ENCODE results near the gene ATXN10.
"Not testable (repeated sequence)": the region's sequence is repeated elsewhere in the genome, so short reads cannot be mapped to it uniquely, and the experiment has no call there.

Gene ATXN10

GRCh38 chr22:45642986-45643385, 28.6 kb upstream of the ATXN10 start:
- DNase-seq (ENCODE audit: low spot score): no peak

DNA sequence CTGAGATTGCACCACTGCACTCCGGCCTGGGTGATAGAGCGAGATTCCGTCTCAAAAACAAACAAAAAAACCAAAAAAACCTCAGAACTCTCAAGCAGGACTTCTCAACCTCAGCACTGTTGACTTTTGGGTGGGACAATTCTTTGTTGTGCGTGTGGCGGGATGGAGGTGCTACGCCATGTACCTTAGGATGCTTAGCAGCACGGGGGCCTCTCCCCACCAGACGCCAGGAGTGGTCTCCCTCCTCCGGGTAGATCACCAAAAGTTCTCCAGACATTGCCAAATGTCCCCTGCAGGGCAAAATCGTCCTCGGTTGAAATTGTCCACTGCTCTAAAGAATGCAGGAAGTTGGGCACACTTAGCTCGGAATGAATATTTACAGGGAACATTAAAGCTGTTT, 26.9 kb upstream of the ATXN10 start:
- DNase-seq (ENCODE audit: low spot score): no peak

DNA sequence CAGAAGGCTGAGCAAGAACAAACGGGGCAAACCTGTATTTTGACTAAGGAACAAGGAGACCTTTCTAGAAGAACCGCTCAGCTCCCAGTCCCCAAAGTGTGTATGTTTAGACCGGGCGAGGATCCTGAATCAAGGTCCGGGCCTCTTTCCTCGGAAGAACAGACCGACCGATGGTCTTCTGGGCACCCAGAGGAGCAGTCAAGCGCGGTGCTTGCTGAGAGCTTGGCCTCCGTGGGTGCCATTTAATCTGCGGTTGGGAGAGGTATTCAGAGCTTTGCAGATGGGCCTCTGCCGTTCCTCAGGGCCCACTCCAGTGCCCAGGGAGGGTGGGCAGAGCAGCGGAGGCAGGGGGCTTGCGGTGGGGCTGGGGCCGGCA, 26.5 kb upstream of the ATXN10 start:
- no peak for DNase-seq (ENCODE audit: low spot score)

- DNase-seq (ENCODE audit: low spot score): peak; percentile 31
Measured at GRCh38 chr22:45645526-45646414, 25.9 kb upstream of the ATXN10 start.

DNA sequence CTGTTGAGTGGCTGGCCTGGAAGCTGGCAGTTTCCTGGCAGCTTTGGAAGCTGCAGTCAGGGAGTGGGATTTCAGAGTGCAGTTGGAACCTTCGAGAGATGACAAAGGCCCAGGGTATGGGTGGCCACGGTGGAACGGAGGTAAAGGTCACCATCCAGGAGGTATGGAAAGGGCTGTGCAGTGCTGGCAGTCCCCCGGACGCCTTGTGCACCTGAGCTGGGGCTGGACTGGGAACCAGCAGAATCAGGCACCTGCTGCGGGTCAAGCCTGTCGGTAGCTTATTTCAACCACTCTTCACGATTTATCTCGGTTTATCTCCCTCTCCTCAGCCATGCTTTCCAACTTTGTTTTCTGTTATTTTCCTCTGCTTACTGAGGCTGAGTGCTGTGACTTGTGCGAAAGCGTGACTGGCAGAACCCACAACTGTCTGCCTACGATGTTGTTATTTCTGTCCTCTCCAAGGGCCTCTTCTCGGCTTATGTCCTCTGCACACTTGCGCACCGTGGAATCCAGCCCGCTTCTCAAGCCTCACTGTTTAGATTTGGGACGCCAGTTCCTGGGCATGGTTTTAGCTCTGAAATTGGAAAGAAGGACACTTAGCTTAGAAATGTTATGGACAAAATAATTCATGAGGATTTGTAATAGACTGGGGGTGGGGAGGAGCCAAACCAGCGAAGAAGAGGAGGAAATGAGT, 24.0 kb upstream of the ATXN10 start:
- DNase-seq (ENCODE audit: low spot score): no peak

DNA sequence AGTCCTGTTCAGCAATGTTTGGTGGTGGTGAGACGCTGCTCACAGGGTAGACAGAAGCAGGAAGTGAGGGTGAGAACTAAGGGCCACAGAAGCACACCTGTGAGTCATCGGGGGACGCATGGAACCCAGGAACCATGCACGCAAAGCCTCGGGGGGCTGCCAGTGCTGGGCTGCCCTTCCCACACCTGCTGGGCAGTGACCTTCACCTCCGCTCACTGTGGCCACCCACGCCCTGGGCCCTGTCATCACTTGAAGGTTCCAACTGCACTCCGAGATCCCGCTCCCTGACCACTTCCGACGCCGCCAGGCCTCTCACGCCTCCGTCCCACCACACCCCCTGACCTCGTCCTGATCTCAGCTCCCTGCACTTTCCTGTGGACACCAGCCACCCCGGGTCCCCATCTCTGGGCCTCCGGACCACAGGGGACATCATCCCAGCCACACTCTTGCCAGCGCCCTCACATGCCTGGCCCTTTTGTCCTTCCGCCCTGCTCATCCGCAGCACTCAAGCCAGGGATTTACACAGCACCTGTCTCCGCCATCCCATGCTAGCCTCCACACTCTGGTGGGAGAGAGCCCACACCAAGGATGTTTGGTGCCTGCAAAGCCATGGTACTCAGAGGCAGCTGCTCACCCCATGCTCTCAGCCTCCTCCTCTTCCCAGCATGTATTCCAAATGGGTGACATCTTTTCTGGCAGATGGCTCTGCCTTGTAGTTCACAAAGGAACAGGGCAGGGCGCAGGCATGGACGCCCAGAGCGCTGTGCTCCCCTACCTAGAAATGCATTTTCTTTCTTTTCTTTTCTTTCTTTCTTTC, 23.1 kb upstream of the ATXN10 start:
- no peak for DNase-seq (ENCODE audit: low spot score)

GRCh38 chr22:45649809-45650208, 21.8 kb upstream of the ATXN10 start:
- DNase-seq (ENCODE audit: low spot score): no peak

DNA sequence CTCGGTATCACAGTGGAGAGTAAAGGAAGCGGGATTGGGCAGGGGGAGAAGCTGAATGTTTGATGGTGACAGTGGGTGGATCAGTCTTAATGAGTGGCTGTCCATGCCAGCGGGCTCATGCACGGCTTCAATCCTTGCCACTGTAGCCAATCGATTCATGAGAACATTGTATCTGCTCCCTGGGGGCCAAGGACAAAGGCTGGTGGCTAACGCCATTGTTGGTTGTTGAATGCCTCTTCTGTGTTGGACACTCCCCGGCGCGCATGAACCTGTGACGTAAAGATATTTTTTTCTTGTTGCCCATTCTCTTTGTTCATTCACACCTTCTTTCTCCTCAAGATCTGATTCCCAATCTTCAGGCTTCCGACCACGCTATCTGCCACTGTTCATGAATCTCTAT, 20.9 kb upstream of the ATXN10 start:
- DNase-seq (ENCODE audit: low spot score): no peak

DNA sequence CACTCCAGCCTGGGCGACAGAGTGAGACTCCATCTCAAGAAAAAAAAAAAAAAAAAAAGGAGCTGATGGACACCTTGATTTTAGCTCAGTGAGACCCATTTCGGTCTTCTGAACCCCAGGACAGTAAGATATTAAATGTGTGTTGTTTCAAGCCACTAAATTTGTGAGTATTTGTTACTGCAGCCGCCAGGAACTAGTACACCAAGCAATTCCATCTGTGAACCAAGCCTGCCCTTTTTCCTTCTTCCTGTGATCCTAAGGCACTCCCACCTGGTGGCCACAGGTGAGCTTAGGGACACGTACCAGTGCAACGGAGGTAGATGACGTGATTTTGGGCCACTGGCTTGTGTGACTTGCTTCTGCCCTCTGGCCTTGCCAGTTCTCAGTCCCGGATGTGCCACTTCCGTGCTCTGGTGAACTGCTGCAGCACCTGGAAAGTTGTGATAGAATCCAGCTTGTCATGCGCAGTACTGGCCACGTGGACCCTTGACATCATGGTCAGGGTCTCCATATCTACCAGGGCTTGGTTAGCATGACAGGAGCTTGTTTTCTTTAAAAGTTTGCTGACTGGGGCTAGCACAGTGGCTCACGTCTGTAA, 19.6 kb upstream of the ATXN10 start:
- DNase-seq (ENCODE audit: low spot score): no peak

DNA sequence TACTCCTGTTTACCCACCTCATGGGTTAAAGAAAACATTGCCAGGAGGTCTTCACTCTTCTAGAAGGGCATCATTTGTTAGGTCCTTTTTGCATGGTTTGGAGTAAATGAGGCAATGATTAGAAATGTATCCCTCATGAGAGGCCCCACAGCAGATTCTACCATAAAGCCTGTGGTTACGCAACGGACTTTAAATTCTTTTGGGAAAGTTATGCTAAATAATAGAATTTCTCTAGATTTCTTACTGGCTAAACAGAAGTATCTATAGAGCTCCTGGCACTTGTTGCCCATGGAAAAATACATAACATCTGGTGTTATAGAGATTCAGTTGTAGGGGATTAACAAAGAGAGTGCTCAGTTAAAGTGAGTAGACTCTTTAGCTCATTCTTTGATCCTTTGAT, 15.1 kb upstream of the ATXN10 start:
- DNase-seq (ENCODE audit: low spot score): no peak

DNA sequence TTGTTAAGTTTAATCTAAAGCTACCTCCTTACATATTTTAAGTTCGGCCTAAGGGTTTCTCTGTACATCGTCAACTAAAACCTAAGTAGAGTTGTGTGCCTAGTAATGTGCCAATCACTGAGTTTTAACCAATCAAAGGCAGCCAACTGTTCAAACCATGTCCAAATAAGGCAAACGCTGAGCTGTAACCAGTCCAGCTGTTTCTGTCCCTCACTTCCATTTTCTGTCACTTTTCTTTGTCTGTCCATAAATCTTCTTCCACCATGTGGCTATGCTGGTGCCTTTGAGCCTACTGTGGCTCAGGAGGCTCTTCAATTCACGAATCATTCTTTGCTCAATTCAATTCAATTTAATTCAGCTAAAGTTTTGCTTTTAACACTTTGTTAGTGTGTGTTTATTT, 13.9 kb upstream of the ATXN10 start:
- no peak for DNase-seq (ENCODE audit: low spot score)

DNA sequence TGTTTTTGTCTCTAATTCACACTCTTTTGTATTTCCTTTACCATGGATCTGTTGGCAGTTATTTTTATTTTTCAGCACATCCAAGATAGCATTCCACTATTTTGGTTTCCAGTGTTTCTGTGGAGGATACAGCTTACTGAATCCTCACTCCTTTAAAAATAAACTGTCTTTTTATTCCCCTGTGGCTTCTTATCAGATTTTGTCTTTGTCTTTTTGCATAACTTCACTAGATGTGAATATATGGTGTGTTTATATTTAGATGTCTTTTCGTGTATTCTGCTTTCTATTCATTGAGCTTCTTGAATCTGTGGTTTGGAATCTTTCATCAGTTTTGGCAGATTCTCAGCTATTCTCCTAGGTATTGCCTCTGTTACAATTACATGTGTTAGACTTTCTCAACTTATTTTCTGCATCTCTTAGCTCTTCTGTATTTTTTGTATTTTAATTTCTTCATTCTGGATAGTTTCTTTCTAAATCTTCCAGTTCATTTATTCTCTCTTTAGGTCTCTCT, 7.4 kb upstream of the ATXN10 start:
- no peak for DNase-seq (ENCODE audit: low spot score)

- no peak for DNase-seq (ENCODE audit: low spot score)
Measured at GRCh38 chr22:45667486-45667885, 4.1 kb upstream of the ATXN10 start.

- DNase-seq (ENCODE audit: low spot score): not testable (repeated sequence)
Measured at GRCh38 chr22:45670363-45670762, 1.3 kb upstream of the ATXN10 start.

GRCh38 chr22:45670981-45671782, 452 bp upstream of the ATXN10 start:
- peak; percentile 25 for DNase-seq (ENCODE audit: low spot score)

GRCh38 chr22:45672564-45673481, 1.2 kb downstream of the ATXN10 start:
- DNase-seq (ENCODE audit: low spot score): peak; percentile 25

- no peak for DNase-seq (ENCODE audit: low spot score)
Measured at GRCh38 chr22:45673482-45674175, 2.0 kb downstream of the ATXN10 start.

GRCh38 chr22:45676024-45676423, 4.4 kb downstream of the ATXN10 start:
- no peak for DNase-seq (ENCODE audit: low spot score)

- DNase-seq (ENCODE audit: low spot score): no peak
Measured at GRCh38 chr22:45677063-45677462, 5.4 kb downstream of the ATXN10 start.

Measured in cerebellar cortex (tissue), 1 donor.